Suprapubic skin (tissue), 4 donors: Measurements from ENCODE around the gene ERN1.

Source experiments
- EP300 ChIP-seq: sonication (generic); formaldehyde crosslinking; IDR thresholded peaks from one replicate; pipeline ENCODE4 v1.6.1; 2017; ENCODE audit warnings: antibody characterized with exemption
- POLR2A ChIP-seq, 2 donors: fragments of 450-650 bp; IDR thresholded peaks; one replicate each; pipeline ENCODE4 v1.6.1; 2017; ENCODE audit warnings: antibody characterized with exemption in 2 of 2, mild to moderate bottlenecking in 2 of 2, moderate library complexity in 2 of 2
- POLR2AphosphoS5 ChIP-seq, 3 donors: sonication (generic); formaldehyde crosslinking; IDR thresholded peaks; one replicate each; pipeline ENCODE4 v1.6.1; 2017; ENCODE audit warnings: antibody characterized with exemption in 3 of 3
- TF ChIP-seq, protein P1 (sequence below), 2 donors: fragments of 200-600 bp in 1 of 2; fragments of 450-650 bp in 1 of 2; sonication (generic) in 1 of 2; IDR thresholded peaks; one replicate each; pipeline ENCODE4 v1.5.1; 2016 to 2019; ENCODE audit warnings: antibody characterized with exemption in 2 of 2, mild to moderate bottlenecking in 1 of 2, moderate library complexity in 1 of 2

DNA sequence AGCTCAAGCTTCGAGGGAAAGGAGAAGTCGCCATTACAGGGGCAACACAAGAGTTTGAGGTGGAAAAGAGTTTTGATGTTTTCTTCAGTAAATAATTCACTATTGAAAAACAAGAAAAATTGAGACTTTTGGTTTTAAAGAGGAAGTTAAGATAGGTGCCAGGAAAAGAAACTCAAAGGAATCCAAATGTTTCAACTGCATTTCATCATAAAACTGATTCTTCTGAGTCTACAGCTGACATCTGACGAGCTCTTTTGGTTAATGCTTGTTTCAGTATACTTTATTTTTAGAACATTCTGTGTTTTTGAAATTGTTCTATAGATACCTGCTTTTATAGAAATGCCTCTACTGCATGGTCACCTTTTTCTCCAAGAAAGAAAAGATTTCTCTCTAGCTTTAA lies 54.0 kb downstream of the ERN1 start:
- TF ChIP-seq POLR2A (IDR thresholded peaks at IDR 0.05) (no peak), POLR2AphosphoS5 (IDR thresholded peaks at IDR 0.05) (no peak), EP300 (no peak)
- TF ChIP-seq, protein P1, sequence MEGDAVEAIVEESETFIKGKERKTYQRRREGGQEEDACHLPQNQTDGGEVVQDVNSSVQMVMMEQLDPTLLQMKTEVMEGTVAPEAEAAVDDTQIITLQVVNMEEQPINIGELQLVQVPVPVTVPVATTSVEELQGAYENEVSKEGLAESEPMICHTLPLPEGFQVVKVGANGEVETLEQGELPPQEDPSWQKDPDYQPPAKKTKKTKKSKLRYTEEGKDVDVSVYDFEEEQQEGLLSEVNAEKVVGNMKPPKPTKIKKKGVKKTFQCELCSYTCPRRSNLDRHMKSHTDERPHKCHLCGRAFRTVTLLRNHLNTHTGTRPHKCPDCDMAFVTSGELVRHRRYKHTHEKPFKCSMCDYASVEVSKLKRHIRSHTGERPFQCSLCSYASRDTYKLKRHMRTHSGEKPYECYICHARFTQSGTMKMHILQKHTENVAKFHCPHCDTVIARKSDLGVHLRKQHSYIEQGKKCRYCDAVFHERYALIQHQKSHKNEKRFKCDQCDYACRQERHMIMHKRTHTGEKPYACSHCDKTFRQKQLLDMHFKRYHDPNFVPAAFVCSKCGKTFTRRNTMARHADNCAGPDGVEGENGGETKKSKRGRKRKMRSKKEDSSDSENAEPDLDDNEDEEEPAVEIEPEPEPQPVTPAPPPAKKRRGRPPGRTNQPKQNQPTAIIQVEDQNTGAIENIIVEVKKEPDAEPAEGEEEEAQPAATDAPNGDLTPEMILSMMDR (IDR thresholded peaks at IDR 0.05) = no peak
